Activated T-cell treated with anti-CD3 and anti-CD28 coated beads, Interleukin-2, amount 50 U/mL, for 24 hours (primary cell): ENCODE data around the gene NCR1.
"Not testable (repeated sequence)": the region's sequence is repeated elsewhere in the genome, so short reads cannot be mapped to it uniquely, and the experiment has no call there.

Experiments used
- DNase-seq: peaks from one replicate; pipeline ENCODE4 v3.0.0-alpha.2; 2020
- H3K27ac Mint-ChIP-seq: 2 replicates; pipeline ENCODE4 v1.8.0; 2020; ENCODE audit warnings: mild to moderate bottlenecking, mixed read lengths
- H3K27me3 Mint-ChIP-seq: 2 replicates; pipeline ENCODE4 v1.8.0; 2020; ENCODE audit warnings: mixed read lengths
- H3K36me3 Mint-ChIP-seq: 2 replicates; pipeline ENCODE4 v1.8.0; 2020; ENCODE audit warnings: low read depth, mixed read lengths
- H3K4me1 Mint-ChIP-seq: 2 replicates; pipeline ENCODE4 v1.8.0; 2020; ENCODE audit warnings: low read depth, mixed read lengths
- H3K4me3 Mint-ChIP-seq: 2 replicates; pipeline ENCODE4 v1.8.0; 2020; ENCODE audit warnings: mild to moderate bottlenecking, moderate library complexity, mixed read lengths
- H3K9me3 Mint-ChIP-seq: 2 replicates; pipeline ENCODE4 v1.8.0; 2020; ENCODE audit warnings: mixed read lengths

The NCR1 gene, protein sequence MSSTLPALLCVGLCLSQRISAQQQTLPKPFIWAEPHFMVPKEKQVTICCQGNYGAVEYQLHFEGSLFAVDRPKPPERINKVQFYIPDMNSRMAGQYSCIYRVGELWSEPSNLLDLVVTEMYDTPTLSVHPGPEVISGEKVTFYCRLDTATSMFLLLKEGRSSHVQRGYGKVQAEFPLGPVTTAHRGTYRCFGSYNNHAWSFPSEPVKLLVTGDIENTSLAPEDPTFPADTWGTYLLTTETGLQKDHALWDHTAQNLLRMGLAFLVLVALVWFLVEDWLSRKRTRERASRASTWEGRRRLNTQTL

DNA sequence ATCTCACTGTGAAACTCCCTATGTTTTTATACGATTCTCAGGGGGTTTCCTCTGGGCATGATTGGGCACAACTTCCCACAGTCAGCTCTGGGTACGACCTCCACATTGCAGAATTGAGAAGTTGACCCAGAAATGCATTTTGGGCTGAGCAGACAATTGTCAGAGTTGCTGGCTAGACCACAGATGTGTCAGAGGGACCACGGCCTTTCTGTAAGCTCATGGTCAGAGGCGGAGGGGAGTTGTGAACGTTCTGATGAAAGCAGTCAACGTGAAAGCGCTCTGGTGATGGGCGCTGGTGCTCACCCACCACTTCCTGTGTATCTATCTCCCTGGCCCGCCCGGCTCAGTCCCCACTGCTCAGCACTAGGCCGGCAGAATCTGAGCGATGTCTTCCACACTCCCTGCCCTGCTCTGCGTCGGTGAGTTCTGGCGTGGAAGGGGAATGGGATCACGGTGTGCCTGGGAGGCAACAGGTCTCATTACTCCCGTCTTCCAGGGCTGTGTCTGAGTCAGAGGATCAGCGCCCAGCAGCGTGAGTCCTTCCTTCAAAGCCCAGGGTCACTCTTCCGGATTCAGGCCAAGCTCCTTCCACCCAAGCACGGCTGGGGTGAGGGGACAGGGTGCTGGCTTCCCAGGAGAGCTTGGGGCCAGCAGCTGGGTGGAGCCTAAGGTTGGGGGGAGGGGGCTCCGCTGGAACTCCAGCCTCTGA is at the start of gene NCR1:
Gene NCR1, plus strand, starts transcription at position 346 of the 709 bp plus-strand sequence. Its CDS starts 40 bp downstream, at position 386.
- H3K27me3 Mint-ChIP-seq: peaks cover 14% of the 10 kb centered on the region
- peak within 1 kb of the TSS; percentile 31 for H3K4me3 Mint-ChIP-seq
- H3K4me1 Mint-ChIP-seq: no peaks in the 10 kb centered on the region
- no peak within 1 kb of the TSS for H3K27ac Mint-ChIP-seq
- peaks cover 2% of the 10 kb centered on the region for H3K9me3 Mint-ChIP-seq
- no peaks in the 10 kb centered on the region for H3K36me3 Mint-ChIP-seq
- no peak for DNase-seq

DNA sequence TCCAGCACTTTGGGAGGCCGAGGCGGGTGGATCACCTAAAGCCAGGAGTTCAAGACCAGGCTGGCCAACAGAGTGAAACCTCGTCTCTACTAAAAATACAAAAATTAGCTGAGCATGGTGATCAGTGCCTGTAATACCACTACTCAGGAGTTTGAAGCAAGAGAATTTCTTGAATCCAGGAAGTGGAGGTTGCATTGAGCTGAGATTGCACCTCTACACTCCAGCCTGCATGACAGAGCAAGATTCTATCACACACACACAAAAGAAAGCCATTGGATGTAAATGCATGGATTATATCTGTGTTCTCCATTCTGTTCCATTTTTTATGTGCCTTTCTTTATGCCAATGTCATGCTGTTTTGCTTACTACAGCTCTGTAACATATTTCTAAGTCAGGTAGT is 47.5 kb upstream of the NCR1 start:
- H3K9me3 Mint-ChIP-seq, H3K36me3 Mint-ChIP-seq, DNase-seq, H3K4me1 Mint-ChIP-seq, H3K4me3 Mint-ChIP-seq, H3K27ac Mint-ChIP-seq: not testable (repeated sequence)
- peaks cover 22% of the 10 kb centered on the region for H3K27me3 Mint-ChIP-seq

GRCh38 chr19:54859421-54859820 is 46.5 kb upstream of the NCR1 start:
- H3K27ac Mint-ChIP-seq, H3K4me1 Mint-ChIP-seq, H3K9me3 Mint-ChIP-seq, H3K36me3 Mint-ChIP-seq, H3K4me3 Mint-ChIP-seq, DNase-seq: not testable (repeated sequence)
- H3K27me3 Mint-ChIP-seq: peaks cover 22% of the 10 kb centered on the region

DNA sequence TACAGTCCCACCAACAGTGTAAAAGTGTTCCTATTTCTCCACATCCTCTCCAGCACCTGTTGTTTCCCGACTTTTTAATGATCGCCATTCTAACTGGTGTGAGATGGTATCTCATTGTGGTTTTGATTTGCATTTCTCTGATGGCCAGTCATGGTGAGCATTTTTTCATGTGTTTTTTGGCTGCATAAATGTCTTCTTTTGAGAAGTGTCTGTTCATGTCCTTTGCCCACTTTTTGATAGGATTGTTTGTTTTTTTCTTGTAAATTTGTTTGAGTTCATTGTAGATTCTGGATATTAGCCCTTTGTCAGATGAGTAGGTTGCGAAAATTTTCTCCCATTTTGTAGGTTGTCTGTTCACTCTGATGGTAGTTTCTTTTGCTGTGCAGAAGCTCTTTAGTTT is 42.5 kb upstream of the NCR1 start:
- not testable (repeated sequence) for H3K36me3 Mint-ChIP-seq, H3K9me3 Mint-ChIP-seq, H3K4me3 Mint-ChIP-seq, H3K4me1 Mint-ChIP-seq, DNase-seq, H3K27ac Mint-ChIP-seq
- H3K27me3 Mint-ChIP-seq: peaks cover 32% of the 10 kb centered on the region

GRCh38 chr19:54871696-54872095 is 34.3 kb upstream of the NCR1 start:
- DNase-seq: no peak
- Mint-ChIP-seq H3K27ac (no peak overlapping the region), H3K27me3 (peaks cover 17% of the 10 kb centered on the region), H3K4me1 (no peaks in the 10 kb centered on the region), H3K9me3 (peaks cover 8% of the 10 kb centered on the region), H3K4me3 (no peak overlapping the region), H3K36me3 (no peaks in the 10 kb centered on the region)

GRCh38 chr19:54873990-54874389 is 32.0 kb upstream of the NCR1 start, which contains the start of gene FCAR:
FCAR (plus strand) TSS chr19:54874235; CDS start chr19:54874290, 55 bp downstream.
- peaks cover 4% of the 10 kb centered on the region for H3K9me3 Mint-ChIP-seq
- H3K36me3 Mint-ChIP-seq: no peaks in the 10 kb centered on the region
- no peak within 1 kb of the TSS for H3K27ac Mint-ChIP-seq

GRCh38 chr19:54875506-54875905 is 30.4 kb upstream of the NCR1 start:
- H3K9me3 Mint-ChIP-seq: peaks cover 4% of the 10 kb centered on the region
- H3K27me3 Mint-ChIP-seq: peaks cover 17% of the 10 kb centered on the region
- H3K36me3 Mint-ChIP-seq: no peaks in the 10 kb centered on the region
- no peak overlapping the region for H3K4me3 Mint-ChIP-seq
- no peak for DNase-seq
- no peak overlapping the region for H3K27ac Mint-ChIP-seq
- no peaks in the 10 kb centered on the region for H3K4me1 Mint-ChIP-seq

More at GRCh38 chr19:54873990-54874389, 32.0 kb upstream of the NCR1 start, which contains the start of gene FCAR:
- Mint-ChIP-seq H3K27me3 (peaks cover 9% of the 10 kb centered on the region), H3K4me3 (no peak within 1 kb of the TSS), H3K4me1 (no peaks in the 10 kb centered on the region)
- DNase-seq: no peak

DNA sequence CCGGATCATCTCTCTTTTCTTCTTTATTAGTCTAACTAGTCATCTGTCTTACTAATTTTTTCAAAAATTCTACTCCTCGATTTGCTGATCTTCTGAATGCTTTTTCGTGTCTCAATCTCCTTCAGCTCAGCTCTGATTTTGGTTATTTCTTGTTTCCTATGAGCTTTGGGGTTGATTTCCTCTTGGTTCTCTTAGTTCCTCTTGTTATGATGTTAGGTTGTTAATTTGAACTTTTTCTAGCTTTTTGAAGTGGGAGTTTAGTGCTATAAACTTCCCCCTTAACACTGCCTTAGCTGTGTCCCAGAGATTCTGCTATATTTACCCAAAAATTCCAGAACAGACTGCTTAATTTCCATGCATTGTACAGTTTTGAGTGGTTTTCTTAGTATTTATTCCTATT is 28.5 kb upstream of the NCR1 start:
- Mint-ChIP-seq H3K27me3 (peaks cover 25% of the 10 kb centered on the region), H3K27ac (no peak overlapping the region), H3K36me3 (no peaks in the 10 kb centered on the region), H3K4me1 (no peaks in the 10 kb centered on the region), H3K4me3 (no peak overlapping the region), H3K9me3 (no peaks in the 10 kb centered on the region)
- DNase-seq: no peak

DNA sequence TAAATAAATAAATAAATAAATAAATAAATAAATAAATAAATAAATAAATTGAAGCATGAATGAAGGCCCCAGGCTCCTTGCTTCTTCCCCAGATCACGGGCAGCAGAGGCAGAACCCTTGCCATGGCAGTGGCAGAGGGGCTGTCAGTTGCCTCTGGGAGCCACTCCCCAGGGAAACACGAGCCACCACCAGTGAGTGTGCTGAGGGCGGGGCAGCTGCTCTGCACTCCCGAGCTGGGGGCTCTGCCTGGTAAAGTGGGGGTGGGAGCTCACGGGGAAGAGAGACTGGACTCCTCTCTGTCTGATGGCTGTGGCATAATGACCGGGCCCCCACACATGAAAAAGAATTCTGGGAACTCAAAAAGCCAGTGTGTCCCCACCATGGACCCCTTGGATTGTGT is 24.1 kb upstream of the NCR1 start:
- DNase-seq: no peak
- Mint-ChIP-seq H3K4me1 (no peaks in the 10 kb centered on the region), H3K9me3 (no peaks in the 10 kb centered on the region), H3K27me3 (peaks cover 43% of the 10 kb centered on the region), H3K4me3 (no peak overlapping the region), H3K36me3 (no peaks in the 10 kb centered on the region), H3K27ac (no peak overlapping the region)

DNA sequence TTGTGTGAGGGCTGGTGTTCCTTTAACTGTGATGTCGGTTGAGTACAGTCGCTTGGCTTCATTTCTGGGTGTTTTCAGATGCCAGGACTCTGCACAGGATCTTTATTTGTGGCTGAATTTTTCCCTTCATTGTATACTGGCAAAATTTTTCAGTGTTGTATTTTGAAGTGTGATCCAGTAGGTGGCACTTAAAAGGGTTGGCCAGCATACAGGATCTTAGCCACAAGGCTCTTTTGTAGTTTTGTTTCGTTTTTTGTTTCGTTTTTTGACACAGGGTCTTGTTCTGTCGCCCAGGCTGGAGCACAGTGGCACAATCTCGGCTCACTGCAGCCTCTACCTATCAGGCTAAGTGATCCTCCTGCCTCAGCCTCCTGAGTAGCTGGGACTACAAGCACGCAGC is 23.2 kb upstream of the NCR1 start:
- Mint-ChIP-seq H3K36me3 (no peaks in the 10 kb centered on the region), H3K9me3 (no peaks in the 10 kb centered on the region), H3K4me1 (no peaks in the 10 kb centered on the region), H3K27ac (no peak overlapping the region), H3K4me3 (no peak overlapping the region), H3K27me3 (peaks cover 43% of the 10 kb centered on the region)
- no peak for DNase-seq

DNA sequence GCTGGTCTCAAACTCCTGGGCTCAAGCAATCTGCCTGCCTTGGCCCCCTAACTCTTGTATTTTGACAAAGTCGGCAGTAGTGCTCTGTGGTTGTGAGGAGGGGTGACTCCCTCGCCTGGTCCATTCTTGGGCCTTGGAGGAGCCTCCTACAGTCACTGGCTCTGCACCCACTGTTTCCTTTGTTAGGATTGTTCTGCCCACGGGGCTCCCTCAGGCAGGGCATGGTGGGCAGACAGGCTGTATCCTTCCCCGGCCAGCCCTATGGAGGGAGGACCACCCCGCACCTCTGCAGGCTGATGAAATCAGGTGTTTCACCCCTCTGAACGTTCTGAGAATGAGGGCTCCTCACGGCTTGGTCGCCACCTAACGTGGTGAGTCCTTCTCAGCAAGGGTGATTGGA is 22.7 kb upstream of the NCR1 start:
- no peak for DNase-seq
- H3K4me1 Mint-ChIP-seq: no peaks in the 10 kb centered on the region
- peaks cover 43% of the 10 kb centered on the region for H3K27me3 Mint-ChIP-seq
- no peaks in the 10 kb centered on the region for H3K36me3 Mint-ChIP-seq
- H3K9me3 Mint-ChIP-seq: no peaks in the 10 kb centered on the region
- H3K27ac Mint-ChIP-seq: no peak overlapping the region
- no peak overlapping the region for H3K4me3 Mint-ChIP-seq

DNA sequence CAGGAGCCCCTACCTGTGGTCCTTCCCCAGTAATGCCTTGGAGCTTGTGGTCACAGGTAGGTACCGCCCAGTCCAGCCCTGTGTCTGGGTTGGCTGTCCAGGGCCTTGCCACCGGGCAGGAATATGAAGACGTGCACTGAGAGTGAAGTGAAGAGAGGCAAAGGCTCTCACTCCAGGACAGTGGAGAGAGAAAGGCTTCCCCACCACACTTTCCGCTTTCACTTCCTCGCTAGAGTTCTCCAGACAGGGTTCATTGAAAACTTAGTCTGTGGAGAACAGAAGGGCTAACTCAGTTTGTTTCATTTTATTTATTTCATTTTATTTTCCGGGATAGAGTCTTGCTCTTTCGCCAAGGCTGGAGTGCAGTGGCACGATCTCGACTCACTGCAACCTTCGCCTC is 17.7 kb upstream of the NCR1 start:
- no peaks in the 10 kb centered on the region for H3K36me3 Mint-ChIP-seq
- H3K4me1 Mint-ChIP-seq: no peaks in the 10 kb centered on the region
- H3K27me3 Mint-ChIP-seq: peaks cover 16% of the 10 kb centered on the region
- no peak for DNase-seq
- H3K9me3 Mint-ChIP-seq: no peaks in the 10 kb centered on the region
- no peak overlapping the region for H3K27ac Mint-ChIP-seq
- H3K4me3 Mint-ChIP-seq: no peak overlapping the region

GRCh38 chr19:54889566-54889965 is 16.4 kb upstream of the NCR1 start:
- H3K9me3 Mint-ChIP-seq: no peaks in the 10 kb centered on the region
- H3K4me1 Mint-ChIP-seq: no peaks in the 10 kb centered on the region
- no peak overlapping the region for H3K4me3 Mint-ChIP-seq
- H3K36me3 Mint-ChIP-seq: no peaks in the 10 kb centered on the region
- H3K27me3 Mint-ChIP-seq: peaks cover 12% of the 10 kb centered on the region
- no peak overlapping the region for H3K27ac Mint-ChIP-seq
- DNase-seq: no peak

DNA sequence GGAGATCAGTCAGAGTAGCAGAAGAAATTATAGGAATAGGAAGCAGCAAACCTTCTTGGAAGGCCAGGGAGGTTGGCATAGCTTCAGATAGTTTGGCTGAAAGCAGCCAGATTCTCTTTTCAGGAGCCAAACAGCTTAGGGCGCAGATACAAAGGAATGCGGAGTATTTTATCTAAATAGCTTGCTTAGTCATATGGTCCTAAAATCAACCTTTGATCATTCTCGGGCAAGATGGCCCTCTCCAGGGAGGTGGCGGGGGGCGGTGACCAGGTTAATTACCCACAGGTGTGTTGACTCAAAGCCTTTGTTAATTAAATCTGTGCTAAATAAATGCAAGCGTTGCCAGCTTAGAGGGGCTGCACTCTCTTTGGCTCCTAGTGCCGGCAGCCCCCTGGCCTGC is 12.5 kb upstream of the NCR1 start:
- Mint-ChIP-seq H3K27ac (no peak overlapping the region), H3K4me1 (no peaks in the 10 kb centered on the region), H3K27me3 (peaks cover 12% of the 10 kb centered on the region), H3K36me3 (no peaks in the 10 kb centered on the region), H3K9me3 (no peaks in the 10 kb centered on the region), H3K4me3 (no peak overlapping the region)
- DNase-seq: no peak

DNA sequence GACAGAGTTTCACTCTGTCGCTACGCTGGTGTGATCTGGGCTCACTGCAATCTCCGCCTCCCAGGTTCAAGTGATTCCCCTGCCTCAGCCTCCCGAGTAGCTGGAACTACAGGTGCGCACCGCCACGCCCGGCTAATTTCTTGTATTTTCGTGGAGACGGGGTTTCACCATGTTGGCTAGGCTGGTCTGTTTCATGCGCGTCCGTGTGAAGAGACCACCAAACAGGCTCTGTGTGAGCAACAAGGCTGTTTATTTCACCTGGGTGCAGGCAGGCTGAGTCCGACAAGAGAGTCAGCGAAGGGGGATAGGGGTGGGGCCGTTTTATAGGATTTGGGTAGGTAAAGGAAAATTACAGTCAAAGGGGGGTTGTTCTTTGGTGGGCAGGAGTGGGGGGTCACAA is 11.8 kb upstream of the NCR1 start:
- not testable (repeated sequence) for DNase-seq, H3K27ac Mint-ChIP-seq, H3K9me3 Mint-ChIP-seq, H3K4me1 Mint-ChIP-seq, H3K36me3 Mint-ChIP-seq, H3K4me3 Mint-ChIP-seq
- peaks cover 19% of the 10 kb centered on the region for H3K27me3 Mint-ChIP-seq
